Testis (tissue), 2 donors: ENCODE results near the gene ICAM5.

Experiments
- POLR2A ChIP-seq: fragments of 450-650 bp; IDR thresholded peaks from one replicate; pipeline ENCODE4 v1.6.1; 2017; ENCODE audit warnings: antibody characterized with exemption, mild to moderate bottlenecking, moderate library complexity
- TF ChIP-seq, protein P1 (sequence below), 3 experiments: fragments of 450-650 bp in 2 of 3; fragments of 200-600 bp in 1 of 3; sonication (generic) in 1 of 3; IDR thresholded peaks; one replicate each; pipeline ENCODE4 v1.5.1; 2016 to 2019; ENCODE audit warnings: antibody characterized with exemption in 3 of 3, mild to moderate bottlenecking in 2 of 3, moderate library complexity in 1 of 3

DNA sequence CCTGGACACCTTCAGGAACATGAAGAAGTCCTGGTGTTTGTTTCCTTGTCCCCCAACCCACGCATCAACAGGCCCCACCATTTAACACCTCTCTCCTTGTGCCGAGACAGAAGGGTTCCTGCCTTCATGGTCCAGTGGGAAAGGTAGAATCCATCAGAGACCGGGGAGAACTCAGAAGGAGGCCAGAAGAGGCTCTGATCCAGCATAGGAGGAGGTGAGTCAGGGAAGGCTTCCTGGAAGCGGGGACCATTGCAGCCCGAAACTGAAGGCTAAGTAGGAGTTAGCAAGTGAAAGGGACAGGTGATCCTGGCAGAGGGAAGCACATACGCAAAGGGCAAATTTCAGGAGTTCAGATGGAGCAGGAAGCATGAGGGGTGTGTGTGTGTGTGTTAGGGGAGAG, 49.2 kb downstream of the ICAM5 start:
- no peak for TF ChIP-seq POLR2A
- TF ChIP-seq, protein P1, sequence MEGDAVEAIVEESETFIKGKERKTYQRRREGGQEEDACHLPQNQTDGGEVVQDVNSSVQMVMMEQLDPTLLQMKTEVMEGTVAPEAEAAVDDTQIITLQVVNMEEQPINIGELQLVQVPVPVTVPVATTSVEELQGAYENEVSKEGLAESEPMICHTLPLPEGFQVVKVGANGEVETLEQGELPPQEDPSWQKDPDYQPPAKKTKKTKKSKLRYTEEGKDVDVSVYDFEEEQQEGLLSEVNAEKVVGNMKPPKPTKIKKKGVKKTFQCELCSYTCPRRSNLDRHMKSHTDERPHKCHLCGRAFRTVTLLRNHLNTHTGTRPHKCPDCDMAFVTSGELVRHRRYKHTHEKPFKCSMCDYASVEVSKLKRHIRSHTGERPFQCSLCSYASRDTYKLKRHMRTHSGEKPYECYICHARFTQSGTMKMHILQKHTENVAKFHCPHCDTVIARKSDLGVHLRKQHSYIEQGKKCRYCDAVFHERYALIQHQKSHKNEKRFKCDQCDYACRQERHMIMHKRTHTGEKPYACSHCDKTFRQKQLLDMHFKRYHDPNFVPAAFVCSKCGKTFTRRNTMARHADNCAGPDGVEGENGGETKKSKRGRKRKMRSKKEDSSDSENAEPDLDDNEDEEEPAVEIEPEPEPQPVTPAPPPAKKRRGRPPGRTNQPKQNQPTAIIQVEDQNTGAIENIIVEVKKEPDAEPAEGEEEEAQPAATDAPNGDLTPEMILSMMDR (IDR thresholded peaks at IDR 0.05): no peak
